ENCODE results near the gene RACK1. TPM values are rescaled to one million over a fixed set of nuclear protein-coding genes. Genes with fewer than 3 reads are reported as not detected.
A peak's percentile ranks its signal among the peaks of the same experiment; 100 is the strongest.

The RACK1 gene
- total RNA-seq, 1 donor from 2014 or later = 510 TPM

- ATAC-seq = peak; percentile 13
- DNase-seq (ENCODE audit: low spot score) = no peak
These were observed 9.0 kb downstream of the RACK1 start for GRCh38 chr5:181234455-181235306.

DNA sequence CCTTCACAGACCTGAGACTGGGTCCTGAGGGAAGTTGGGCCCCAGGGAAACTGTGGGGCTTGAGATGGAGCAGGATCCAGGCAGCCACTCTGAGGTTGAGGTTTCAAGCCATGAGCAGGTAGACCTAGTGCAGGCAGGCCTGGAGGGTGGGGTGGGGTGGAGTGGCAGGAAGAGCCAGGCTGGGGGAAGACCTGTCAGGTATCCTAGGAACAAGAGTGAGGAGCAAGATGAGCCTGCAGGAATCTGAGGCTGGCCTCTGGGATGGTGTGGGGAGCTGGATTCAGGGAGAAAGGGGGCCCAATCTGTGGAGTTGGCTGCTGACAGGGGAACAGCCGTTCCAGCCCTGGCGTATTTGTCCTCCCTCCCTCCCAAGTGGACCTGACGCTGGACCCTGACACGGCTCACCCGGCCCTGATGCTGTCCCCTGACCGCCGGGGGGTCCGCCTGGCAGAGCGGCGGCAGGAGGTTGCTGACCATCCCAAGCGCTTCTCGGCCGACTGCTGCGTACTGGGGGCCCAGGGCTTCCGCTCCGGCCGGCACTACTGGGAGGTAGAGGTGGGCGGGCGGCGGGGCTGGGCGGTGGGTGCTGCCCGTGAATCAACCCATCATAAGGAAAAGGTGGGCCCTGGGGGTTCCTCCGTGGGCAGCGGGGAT, 9.8 kb downstream of the RACK1 start:
- ATAC-seq = peak; percentile 9
- no peak for DNase-seq (ENCODE audit: low spot score)

- ATAC-seq (no peak), DNase-seq (ENCODE audit: low spot score) (no peak)
These were observed 10.5 kb downstream of the RACK1 start for GRCh38 chr5:181233088-181233800.

DNA sequence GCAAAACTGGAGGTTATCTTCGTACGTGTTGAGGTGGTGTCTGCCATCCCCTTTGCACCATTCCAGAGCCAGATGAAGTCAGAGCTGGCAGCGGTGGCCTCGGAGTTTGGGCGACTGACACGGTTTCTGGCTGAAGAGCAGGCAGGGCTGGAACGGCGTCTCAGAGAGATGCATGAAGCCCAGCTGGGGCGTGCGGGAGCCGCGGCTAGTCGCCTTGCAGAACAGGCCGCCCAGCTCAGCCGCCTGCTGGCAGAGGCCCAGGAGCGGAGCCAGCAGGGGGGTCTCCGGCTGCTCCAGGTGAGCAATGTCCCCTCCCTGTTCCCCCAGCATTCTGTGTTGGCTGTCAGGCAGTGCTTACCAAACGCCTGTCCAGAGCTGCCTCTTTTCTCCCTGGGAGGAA, 11.1 kb downstream of the RACK1 start:
- no peak for DNase-seq (ENCODE audit: low spot score)
- ATAC-seq = no peak

- no peak for ATAC-seq
- no peak for DNase-seq (ENCODE audit: low spot score)
These were observed 12.3 kb downstream of the RACK1 start for GRCh38 chr5:181231432-181231831.

GRCh38 chr5:181230551-181230950, 13.2 kb downstream of the RACK1 start:
- ATAC-seq = no peak
- DNase-seq (ENCODE audit: low spot score) = no peak

- DNase-seq (ENCODE audit: low spot score) = no peak
- ATAC-seq = no peak
These were observed 13.7 kb downstream of the RACK1 start for GRCh38 chr5:181229996-181230395.

DNA sequence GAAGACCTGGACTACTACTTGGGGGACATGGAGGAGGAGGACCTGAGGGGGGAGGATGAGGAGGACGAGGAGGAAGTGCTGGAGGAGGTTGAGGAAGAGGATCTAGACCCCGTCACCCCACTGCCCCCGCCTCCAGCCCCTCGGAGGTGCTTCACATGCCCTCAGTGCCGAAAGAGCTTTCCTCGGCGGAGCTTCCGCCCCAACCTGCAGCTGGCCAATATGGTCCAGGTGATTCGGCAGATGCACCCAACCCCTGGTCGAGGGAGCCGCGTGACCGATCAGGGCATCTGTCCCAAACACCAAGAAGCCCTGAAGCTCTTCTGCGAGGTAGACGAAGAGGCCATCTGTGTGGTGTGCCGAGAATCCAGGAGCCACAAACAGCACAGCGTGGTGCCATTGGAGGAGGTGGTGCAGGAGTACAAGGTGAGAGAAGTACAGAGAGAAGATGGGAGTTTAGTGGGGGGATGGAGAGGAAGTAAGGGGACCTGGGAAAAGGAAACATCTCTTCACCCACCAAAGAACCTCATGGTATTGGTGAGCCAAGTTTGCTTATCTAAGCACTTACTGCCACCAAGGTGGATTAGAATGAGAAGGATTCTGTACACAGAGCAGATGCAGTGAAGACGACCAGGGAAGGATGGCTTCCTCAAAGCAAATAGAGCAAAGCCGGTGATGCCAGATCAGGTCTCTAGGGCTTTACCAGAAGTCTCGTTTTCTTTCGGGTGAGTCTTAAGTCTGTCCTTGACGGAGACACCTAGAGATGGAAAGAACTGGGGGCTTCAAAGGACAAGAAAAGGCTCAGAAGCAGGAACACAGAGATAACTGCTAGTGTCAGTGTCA, 19.1 kb downstream of the RACK1 start:
- ATAC-seq (no peak), DNase-seq (ENCODE audit: low spot score) (no peak)

- ATAC-seq (no peak), DNase-seq (ENCODE audit: low spot score) (no peak)
These were observed 19.8 kb downstream of the RACK1 start for GRCh38 chr5:181223729-181224389.

DNA sequence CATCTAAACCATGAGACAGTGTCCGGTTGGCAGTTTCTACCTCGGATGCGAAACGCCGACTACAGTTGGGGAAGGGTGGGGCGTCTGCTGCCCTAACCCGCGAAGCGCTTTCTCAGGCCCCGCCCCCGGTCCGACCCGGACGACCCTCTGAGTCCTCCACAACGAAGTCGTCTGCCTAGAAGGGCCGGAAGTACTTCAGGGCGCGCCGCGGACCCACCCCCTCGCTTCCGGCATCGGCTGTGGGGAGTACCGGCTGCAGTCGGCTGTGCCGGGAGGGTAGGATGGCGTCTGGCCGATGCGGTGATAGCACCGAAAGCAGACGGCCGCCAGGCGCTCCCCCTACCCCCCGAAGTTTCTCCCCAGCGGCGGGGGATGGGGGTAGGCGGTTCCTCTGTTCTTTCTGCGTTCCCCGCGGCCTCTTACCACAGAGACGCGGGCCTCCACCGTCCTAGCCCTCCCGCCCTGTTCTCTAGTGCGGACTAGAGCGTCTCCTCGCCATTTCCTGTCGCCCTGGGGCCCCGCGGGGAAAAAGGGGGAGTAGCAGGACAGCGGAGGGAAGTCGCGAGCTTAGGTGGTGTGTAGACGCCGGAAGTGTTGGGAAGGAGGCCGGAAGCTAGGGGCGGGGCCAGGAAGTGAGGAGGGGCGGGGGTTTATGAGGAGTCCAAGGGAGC, 20.5 kb downstream of the RACK1 start, which contains the start of gene TRIM41:
TSS of gene TRIM41 (plus strand) at position 224 of the 671 bp plus-strand sequence. CDS start 719 bp downstream, outside the sequence.
- DNase-seq (ENCODE audit: low spot score) (peak; percentile 98), ATAC-seq (peak; percentile 83)

DNA sequence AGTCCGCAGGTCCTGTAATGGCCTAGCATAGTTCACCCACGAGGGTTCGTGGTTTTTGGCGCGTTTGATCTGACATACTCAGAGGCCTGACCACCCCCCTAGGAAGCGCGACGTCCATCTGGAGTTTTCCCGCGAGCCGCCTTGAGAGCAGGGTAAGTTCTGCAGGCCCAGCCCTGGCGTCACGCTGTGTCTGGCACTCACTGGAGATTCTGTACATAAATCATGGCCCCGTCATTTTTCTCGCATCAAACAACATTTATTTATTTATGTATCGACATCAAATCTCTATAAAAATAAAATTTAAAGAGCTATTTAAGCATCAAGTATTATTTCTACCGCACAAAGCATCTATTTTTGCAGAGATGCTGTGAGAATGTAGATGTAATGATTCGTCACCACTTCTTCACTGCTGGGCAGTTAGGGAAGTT, 21.1 kb downstream of the RACK1 start:
- DNase-seq (ENCODE audit: low spot score) (no peak), ATAC-seq (no peak)

GRCh38 chr5:181221792-181222629, 21.7 kb downstream of the RACK1 start:
- ATAC-seq (peak; percentile 55), DNase-seq (ENCODE audit: low spot score) (peak; percentile 96)

DNA sequence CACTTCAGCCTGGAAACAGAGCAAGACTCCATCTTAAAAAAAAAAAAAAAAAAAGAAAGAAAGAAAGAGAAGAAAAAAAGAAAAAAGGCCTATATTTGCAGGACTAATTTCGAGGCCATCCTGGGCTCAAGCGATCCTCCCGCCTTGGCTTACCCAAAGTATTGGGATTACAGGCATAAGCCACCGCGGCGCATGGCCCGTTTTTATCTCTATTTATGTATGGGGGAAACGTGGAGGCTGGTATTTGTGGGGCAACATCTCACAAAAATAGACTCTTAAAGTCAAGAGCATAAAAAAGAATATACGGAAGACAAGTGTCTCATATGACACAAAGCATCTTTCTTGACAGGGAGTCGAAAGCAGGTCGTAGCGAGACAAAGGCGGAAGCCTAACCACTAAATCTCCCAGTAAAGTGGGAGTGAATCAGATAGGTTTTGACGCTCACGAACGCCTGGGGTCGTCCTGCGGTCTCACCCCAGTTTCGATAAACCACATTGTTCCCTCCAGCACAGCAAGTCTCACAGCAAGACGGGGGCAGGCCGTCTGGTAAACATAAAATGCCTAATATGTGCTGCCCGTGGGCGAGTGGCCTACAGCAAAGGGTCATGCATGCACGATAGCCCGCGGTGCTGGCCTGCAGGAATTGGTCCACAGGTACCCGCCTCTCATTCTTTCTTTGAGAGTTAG, 22.5 kb downstream of the RACK1 start:
- no peak for ATAC-seq

GRCh38 chr5:181220178-181220515, 23.6 kb downstream of the RACK1 start:
- ATAC-seq (no peak), DNase-seq (ENCODE audit: low spot score) (no peak)

More for the DNA sequence above, 22.5 kb downstream of the RACK1 start:
- no peak for DNase-seq (ENCODE audit: low spot score)

- ATAC-seq (no peak), DNase-seq (ENCODE audit: low spot score) (no peak)
These were observed 24.2 kb downstream of the RACK1 start for GRCh38 chr5:181219262-181220177.

- DNase-seq (ENCODE audit: low spot score) = no peak
- no peak for ATAC-seq
These were observed 24.9 kb downstream of the RACK1 start for GRCh38 chr5:181218795-181219124.

DNA sequence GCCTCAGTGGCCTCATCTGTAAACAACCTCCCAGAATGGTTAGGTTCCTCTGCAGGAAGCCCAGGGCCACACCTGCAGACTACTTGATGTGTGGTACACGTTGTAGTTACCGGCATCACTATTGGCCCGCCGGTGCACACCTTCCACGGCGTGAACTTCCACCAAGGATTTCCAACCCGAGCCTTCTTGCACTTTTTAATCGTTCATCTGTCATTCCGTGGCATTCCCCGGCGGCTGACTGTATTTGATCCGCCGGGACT, 26.0 kb downstream of the RACK1 start:
- DNase-seq (ENCODE audit: low spot score) (no peak), ATAC-seq (peak; percentile 2)

Measured in left lobe of liver (tissue), 2 donors.